ENCODE data around the gene HELT.

The HELT gene

DNA sequence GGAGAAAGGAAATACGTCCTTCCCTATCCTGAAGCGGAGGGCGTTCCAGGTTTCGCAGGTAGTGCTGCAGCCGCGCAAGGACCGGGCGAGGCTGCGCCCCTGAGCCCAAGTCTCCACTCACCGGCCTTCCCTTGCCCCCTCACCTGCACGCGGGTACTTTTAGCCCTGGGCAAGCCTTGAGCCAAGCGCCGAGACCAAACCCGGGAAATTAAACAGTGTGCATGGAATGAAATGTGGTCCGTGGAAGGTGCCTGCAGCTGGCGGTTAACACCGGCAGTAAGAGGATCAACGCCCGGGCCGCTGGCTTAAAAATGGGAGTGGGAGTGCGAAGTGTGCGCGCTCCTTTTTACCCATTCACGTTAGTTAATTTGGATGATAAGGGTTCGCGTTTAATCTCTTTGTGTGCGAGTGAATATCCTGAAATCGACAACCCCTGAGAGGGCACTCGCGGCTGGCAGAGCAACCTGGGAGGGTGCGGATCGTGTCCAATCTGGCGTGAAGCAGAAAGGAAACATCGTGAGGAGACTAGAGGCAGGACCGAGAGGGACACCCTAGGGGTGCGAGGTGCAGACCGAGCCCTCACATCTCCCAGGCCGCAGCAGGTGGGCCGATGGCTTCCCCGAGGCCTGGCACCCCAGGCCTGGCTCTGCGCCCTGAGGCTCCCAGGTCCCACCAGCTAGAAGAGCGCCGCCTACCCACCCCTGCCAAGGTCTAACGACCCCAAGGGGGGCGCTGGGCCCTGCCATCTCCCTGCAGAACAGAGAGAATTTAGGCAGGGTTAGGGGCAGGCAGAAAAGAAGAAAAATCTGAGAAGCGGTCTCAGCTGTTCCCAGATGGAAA is 2.0 kb upstream of the HELT start:
- DNase-seq (ENCODE audit: extremely low read depth, low read depth) = no peak
- TF ChIP-seq, protein P1, sequence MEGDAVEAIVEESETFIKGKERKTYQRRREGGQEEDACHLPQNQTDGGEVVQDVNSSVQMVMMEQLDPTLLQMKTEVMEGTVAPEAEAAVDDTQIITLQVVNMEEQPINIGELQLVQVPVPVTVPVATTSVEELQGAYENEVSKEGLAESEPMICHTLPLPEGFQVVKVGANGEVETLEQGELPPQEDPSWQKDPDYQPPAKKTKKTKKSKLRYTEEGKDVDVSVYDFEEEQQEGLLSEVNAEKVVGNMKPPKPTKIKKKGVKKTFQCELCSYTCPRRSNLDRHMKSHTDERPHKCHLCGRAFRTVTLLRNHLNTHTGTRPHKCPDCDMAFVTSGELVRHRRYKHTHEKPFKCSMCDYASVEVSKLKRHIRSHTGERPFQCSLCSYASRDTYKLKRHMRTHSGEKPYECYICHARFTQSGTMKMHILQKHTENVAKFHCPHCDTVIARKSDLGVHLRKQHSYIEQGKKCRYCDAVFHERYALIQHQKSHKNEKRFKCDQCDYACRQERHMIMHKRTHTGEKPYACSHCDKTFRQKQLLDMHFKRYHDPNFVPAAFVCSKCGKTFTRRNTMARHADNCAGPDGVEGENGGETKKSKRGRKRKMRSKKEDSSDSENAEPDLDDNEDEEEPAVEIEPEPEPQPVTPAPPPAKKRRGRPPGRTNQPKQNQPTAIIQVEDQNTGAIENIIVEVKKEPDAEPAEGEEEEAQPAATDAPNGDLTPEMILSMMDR (IDR thresholded peaks at IDR 0.05; ENCODE audit: low read depth, low read length, missing control alignments) = no peak
- H3K4me3 ChIP-seq (replicated peaks; ENCODE audit: low read depth, low read length) = no peak overlapping the region

DNA sequence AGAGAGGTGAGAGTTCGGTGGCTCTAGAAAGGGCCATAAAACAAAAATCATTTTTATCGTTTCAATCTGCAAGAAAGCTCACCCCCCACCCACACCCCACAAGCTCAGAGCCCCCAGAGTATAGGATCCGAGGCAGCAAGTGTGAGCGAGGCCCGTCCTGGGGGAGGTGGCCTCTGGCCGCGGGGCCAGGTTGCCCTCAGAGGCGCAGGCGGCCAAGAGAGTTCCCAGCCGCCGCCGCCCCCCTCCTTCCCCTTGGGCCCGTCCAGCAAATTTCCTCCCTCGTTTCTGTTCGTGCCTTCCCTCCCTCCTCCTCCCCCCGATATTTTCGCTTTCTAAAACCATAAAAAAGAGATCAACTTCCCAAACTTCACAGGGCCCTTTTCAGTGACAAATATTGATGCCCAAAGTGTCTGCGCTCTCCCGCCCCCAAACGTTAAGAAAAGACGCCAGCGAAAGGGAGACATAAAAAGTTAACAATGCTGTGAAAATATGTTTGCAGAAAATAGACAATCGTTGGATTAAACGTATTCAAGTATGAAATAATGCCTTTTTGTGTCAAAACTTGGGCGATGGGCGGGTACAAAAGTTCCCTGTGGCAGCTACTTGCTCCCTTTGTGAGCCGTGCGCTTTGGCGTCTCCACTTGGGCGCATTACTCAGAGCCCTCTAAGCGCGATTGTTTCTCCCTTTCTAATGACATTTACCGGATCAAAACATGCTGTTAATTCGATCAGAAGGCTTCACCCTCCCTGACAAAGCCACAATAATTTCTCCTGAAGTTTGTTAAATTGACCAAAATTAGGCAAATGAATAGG is 1.1 kb upstream of the HELT start:
- TF ChIP-seq, protein P1 (IDR thresholded peaks at IDR 0.05; ENCODE audit: low read depth, low read length, missing control alignments) = no peak
- DNase-seq (ENCODE audit: extremely low read depth, low read depth) = no peak
- no peak overlapping the region for H3K4me3 ChIP-seq (replicated peaks; ENCODE audit: low read depth, low read length)

DNA sequence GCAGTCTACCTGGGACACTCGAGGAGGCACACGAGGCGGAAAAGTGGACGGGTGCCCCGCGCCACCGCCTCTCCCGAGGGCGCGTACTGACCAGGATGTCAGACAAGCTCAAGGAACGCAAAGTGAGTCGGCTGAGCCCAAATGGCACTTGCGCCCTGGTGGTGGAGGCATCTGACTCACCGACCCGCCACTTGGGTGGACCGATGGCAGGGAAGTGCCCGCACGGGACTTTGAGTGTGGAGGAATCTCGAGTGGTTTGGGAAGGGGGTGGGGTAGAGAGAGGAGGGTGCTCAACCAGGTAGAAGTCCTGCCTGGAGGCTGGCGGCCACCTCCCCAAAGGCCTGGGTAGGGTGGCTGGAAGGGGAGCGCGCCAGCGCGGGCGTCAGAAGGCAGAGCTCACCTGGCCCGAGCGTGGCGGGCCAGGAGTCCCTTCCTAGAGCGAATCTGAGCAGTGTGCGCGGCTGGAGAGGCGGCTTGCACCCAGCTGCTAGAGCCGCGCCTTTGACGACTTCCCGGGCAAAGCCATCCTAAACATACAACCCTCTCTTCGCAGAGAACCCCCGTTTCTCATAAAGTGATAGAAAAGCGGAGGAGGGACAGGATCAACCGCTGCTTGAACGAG is 655 bp downstream of the HELT start:
- no peak overlapping the region for H3K4me3 ChIP-seq (replicated peaks; ENCODE audit: low read depth, low read length)
- DNase-seq (ENCODE audit: extremely low read depth, low read depth) = no peak
- TF ChIP-seq, protein P1 (IDR thresholded peaks at IDR 0.05; ENCODE audit: low read depth, low read length, missing control alignments) = no peak

DNA sequence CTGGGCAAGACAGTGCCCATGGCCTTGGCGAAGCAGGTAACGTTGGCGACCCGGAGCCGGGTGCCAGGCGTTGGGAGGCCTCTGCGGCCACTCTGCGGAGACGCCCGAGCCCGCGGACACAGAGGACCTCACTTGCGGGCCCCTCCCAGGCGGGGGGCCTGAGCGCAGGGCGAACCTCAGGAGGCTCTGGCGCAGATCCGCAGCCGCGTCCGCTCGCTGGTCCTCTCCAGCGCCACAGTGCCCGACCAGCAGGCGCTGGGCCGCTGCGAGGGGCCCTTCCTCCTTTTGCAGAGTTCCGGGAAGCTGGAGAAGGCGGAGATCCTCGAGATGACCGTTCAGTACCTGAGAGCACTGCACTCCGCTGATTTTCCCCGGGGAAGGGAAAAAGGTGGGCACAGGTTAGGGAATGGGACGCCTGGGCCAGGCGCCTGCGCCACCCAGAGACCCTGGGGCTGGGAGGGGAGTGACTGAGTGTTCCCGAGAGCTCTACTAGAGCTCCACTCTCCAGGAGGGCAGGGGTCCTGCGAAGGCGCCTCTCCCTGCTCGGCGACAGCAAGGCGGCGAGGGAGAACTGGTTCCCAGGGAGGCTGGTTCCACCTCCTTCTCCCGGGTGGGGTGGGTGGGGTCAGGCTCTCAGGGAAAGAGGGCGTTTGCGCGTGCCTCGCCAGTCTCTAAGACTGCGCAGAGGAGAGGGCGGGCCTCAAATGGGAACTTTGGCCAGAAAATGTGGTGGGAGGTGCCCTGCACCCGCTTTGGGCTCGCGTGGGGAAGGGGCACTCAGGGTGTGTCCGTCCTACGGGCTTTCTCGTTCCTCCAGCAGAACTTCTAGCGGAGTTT is 1.4 kb downstream of the HELT start:
- TF ChIP-seq, protein P1 (IDR thresholded peaks at IDR 0.05; ENCODE audit: low read depth, low read length, missing control alignments) = no peak

DNA sequence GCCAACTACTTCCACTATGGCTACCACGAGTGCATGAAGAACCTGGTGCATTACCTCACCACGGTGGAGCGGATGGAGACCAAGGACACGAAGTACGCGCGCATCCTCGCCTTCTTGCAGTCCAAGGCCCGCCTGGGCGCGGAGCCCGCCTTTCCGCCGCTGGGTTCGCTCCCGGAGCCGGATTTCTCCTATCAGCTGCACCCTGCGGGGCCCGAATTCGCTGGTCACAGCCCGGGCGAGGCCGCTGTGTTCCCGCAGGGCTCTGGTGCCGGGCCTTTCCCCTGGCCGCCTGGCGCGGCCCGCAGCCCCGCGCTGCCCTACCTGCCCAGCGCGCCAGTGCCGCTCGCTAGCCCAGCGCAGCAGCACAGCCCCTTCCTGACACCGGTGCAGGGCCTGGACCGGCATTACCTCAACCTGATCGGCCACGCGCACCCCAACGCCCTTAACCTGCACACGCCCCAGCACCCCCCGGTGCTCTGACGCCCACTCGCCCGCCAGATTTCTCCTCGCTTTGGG is 2.1 kb downstream of the HELT start:
- no peak for DNase-seq (ENCODE audit: extremely low read depth, low read depth)
- H3K4me3 ChIP-seq (replicated peaks; ENCODE audit: low read depth, low read length) = no peak overlapping the region
- TF ChIP-seq, protein P1 (IDR thresholded peaks at IDR 0.05; ENCODE audit: low read depth, low read length, missing control alignments) = no peak

More for the DNA sequence above, 1.4 kb downstream of the HELT start:
- no peak overlapping the region for H3K4me3 ChIP-seq (replicated peaks; ENCODE audit: low read depth, low read length)
- no peak for DNase-seq (ENCODE audit: extremely low read depth, low read depth)

Measured in HFF-Myc (cell line).